BLaER1 (cell line): ENCODE data around the gene SNAPC4.

Source experiments
- H3K27ac ChIP-seq: shearing (Covaris generic); formaldehyde crosslinking; 2 replicates; pipeline ENCODE4 v1.8.1; 2022
- H3K27me3 ChIP-seq: shearing (Covaris generic); formaldehyde crosslinking; 2 replicates; pipeline ENCODE4 v1.8.1; 2022
- H3K36me3 ChIP-seq: shearing (Covaris generic); formaldehyde crosslinking; 2 replicates; pipeline ENCODE4 v1.8.1; 2022
- H3K4me1 ChIP-seq: shearing (Covaris generic); formaldehyde crosslinking; 2 replicates; pipeline ENCODE4 v1.8.1; 2022
- H3K4me2 ChIP-seq: shearing (Covaris generic); formaldehyde crosslinking; 2 replicates; pipeline ENCODE4 v1.8.1; 2022
- H3K4me3 ChIP-seq: shearing (Covaris generic); formaldehyde crosslinking; 2 replicates; pipeline ENCODE4 v1.8.1; 2022
- H3K9ac ChIP-seq: shearing (Covaris generic); formaldehyde crosslinking; 2 replicates; pipeline ENCODE4 v1.8.1; 2022
- H3K9me3 ChIP-seq: shearing (Covaris generic); formaldehyde crosslinking; 2 replicates; pipeline ENCODE4 v1.8.1; 2022
- H4K20me1 ChIP-seq: shearing (Covaris generic); formaldehyde crosslinking; 2 replicates; pipeline ENCODE4 v1.8.1; 2022
- Cebpa-rat ChIP-seq: shearing (Covaris generic); IDR thresholded peaks from 2 replicates; pipeline ENCODE4 v1.8.1; 2022

The SNAPC4 gene

DNA sequence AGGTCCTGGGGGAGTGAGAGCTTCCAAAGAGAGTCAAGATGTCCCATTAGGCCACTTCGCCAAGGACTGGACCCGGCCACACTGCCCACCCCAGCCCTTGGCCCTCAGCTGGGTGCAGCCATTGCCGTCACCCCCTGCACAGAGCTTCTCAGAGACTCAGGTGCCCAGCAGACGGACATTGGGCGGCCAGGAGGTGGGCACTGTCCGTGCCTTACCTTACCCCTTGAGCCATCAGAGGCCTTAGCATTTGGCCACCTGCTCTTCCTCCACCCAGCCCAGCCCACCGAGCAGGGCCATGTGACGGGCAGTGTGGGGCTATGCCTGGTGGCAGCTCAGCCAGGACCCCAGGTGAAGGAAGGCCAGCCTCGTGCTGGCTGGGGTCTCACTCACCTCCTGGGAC lies 33.1 kb downstream of the SNAPC4 start:
- Histone ChIP-seq H3K27me3 (no peaks in the 10 kb centered on the region), H3K4me2 (peak overlapping the region; percentile 66; the same call in 1 of the 2 replicates), H3K27ac (peak overlapping the region; percentile 75), H3K36me3 (peaks cover 29% of the 10 kb centered on the region; the same call in 1 of the 2 replicates), H3K4me1 (peaks cover 87% of the 10 kb centered on the region), H3K9ac (no peak overlapping the region), H3K4me3 (no peak overlapping the region), H4K20me1 (peaks cover 11% of the 10 kb centered on the region), H3K9me3 (no peaks in the 10 kb centered on the region)
- TF ChIP-seq Cebpa-rat: no peak

DNA sequence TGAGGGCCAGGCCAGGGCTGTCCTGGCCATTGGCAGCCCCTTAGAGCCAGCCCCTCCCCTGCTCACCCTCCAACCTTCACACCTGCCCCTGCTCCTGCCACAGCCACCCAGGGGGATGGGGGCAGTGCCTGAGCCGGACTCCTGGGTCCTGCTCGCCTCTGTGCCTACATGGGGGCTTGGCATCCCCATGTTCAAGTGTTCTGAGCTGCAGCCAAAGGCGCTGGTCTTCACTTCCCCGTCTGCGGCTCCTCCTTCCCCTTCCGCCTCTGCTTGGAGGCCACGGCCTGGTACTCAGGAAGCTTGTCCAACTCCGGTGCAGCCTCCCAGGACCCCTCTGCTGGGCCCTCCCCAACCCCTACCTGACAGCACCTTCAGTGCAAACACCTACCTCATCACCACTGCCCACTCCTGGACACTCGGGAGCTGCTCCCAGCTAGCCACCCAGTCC lies 34.2 kb downstream of the SNAPC4 start:
- peaks cover 86% of the 10 kb centered on the region for H3K4me1 ChIP-seq
- H3K9ac ChIP-seq: peak overlapping the region; percentile 45
- no peaks in the 10 kb centered on the region for H3K9me3 ChIP-seq
- peak overlapping the region; percentile 80 for H3K4me2 ChIP-seq
- H3K27me3 ChIP-seq: no peaks in the 10 kb centered on the region
- H3K4me3 ChIP-seq: no peak overlapping the region
- no peak for TF ChIP-seq Cebpa-rat
- H3K36me3 ChIP-seq: peaks cover 36% of the 10 kb centered on the region; the same call in 1 of the 2 replicates
- peak overlapping the region; percentile 75 for H3K27ac ChIP-seq
- peaks cover 22% of the 10 kb centered on the region for H4K20me1 ChIP-seq

DNA sequence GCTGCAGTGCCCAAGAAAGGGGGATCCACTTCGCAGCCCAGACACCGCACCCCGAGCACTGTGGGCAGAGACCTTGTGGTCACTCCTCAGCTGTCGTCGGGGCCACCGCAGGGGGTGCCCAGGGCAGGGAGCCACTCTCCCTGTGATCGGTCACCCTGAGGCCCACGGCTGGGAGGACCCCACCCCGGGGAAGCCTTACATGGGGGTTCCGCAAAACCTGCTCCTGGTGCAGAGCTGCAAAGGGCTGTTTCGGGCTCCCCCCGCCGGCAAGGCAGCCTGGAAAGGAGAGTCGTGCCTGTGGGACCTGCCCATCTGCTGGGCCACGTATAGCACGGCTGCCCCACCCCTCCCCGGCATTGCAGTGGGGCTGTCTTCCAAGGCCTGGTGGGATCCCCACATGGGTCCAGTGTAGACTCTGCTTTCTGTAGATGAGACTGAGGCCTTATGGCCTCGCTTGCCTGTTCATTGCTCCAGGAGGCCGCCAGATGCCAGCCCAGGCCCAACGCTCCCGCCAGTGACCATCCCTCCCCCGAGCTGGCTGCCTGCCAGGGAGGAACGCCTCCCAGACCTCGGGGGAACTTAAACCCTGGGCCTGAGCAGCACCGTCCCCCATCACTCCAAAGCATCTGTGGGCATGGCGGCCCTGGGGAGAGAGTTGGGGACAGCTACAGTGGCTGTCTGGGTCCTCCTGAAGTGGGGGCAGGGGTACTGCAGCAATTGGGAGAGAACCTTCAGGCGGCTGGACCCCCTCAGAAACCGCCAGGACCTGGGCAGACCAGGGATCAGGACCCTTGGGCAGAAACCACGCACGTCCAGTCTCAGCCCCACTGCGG lies 34.8 kb downstream of the SNAPC4 start:
- no peaks in the 10 kb centered on the region for H3K27me3 ChIP-seq
- H3K9me3 ChIP-seq: no peaks in the 10 kb centered on the region
- peak overlapping the region; percentile 45 for H3K9ac ChIP-seq
- peaks cover 32% of the 10 kb centered on the region; the same call in 1 of the 2 replicates for H3K36me3 ChIP-seq
- peaks cover 28% of the 10 kb centered on the region for H4K20me1 ChIP-seq
- peaks cover 80% of the 10 kb centered on the region for H3K4me1 ChIP-seq
- no peak overlapping the region for H3K4me3 ChIP-seq
- peak overlapping the region; percentile 75 for H3K27ac ChIP-seq
- peak overlapping the region; percentile 80 for H3K4me2 ChIP-seq
- no peak for TF ChIP-seq Cebpa-rat

DNA sequence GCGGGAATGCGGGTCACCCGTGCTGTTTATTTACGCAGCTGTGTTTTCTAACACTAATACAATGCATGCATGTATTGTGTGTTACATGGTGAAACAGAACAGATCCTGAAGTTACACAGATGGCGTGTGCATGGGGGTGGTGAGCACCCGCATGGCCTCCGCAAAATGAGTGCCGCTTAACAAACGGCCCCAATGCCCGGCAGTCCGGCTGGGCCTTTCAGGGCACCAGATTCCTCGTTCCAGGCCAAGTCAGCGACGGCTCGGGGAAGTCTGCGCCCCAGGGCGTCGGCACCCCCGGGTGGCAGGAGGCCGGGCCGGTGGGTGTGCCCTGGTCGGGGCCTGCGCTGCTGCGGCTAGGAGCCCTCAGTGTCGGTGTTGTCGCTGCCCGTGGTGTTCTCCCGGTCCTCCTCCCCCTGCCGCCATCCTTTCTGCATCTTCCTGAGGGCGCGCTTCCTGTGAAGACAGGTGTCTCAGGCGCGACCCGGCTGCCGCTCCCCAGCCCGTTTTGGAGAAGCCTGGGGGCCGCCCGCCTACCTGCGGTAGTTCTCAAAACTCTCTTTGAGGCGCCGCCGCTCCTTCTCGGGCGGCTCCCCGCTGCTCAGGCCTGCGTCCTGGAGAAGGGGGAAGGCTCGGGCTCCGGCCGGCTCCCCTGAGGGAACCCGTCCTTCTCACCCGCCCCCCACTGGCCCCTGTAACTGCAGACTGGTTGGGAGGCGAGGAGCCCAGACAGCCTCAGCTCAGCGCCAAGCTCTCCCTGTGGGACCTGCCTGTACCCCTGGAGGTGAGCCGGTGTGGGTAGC lies 35.8 kb downstream of the SNAPC4 start:
- H3K4me1 ChIP-seq: peaks cover 84% of the 10 kb centered on the region
- no peaks in the 10 kb centered on the region for H3K9me3 ChIP-seq
- H3K27me3 ChIP-seq: no peaks in the 10 kb centered on the region
- peaks cover 29% of the 10 kb centered on the region; the same call in 1 of the 2 replicates for H3K36me3 ChIP-seq
- TF ChIP-seq Cebpa-rat: no peak
- peak overlapping the region; percentile 75 for H3K27ac ChIP-seq
- peak overlapping the region; percentile 93; the same call in 1 of the 2 replicates for H3K9ac ChIP-seq
- H4K20me1 ChIP-seq: peaks cover 38% of the 10 kb centered on the region
- peak overlapping the region; percentile 95 for H3K4me3 ChIP-seq
- peak overlapping the region; percentile 80 for H3K4me2 ChIP-seq

DNA sequence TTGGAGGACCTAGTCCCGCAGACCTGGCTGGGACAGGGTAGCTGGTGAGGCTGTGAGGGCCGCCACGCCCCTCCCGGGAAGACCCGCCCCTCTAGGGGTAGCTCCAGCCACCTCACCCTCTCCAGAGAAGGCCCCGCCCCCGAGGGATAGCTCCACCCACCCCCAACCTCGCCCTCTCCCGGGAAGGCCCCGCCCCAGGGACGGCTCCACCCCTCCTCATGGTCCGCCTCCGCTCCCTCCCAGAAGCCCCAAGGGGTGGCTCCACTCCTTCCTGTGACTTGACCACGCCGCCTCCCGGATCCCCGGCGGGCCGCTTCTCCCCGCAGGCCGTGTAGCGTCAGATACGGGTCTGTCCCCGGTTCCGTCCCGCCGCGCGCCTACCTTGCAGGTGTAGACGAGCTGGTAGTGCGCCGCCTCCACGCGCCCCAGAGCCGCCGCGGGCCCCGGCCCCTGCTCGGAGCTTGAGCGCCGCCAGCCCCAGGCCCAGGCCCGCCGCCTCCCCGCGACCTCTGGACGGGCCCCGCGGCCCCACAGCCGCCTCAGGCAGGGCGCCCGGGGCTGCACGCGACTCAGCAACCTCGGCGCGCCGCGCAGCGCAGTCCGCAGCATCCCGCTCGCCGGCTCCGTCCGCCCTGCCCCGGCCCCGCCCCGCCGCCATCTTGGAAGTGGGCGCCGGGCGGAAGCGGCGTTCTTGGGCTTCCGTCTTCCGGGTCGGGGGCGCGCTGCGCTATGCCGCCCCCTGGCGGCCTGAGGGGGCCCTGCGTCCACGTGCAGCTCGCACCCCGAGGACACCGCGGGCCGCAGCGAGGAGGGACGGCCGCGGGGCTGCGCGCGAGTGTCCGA lies 36.6 kb downstream of the SNAPC4 start, which contains the start of gene DNLZ:
Gene DNLZ (minus strand): TSS at position 639 of the 843 bp plus-strand sequence. CDS start 30 bp downstream, at position 609.
- peaks cover 37% of the 10 kb centered on the region for H3K36me3 ChIP-seq
- H3K27ac ChIP-seq: peak within 1 kb of the TSS; percentile 96
- peaks cover 78% of the 10 kb centered on the region for H3K4me1 ChIP-seq
- H3K4me3 ChIP-seq: peak within 1 kb of the TSS; percentile 95
- peaks cover 46% of the 10 kb centered on the region for H4K20me1 ChIP-seq
- no peak for TF ChIP-seq Cebpa-rat
- peak within 1 kb of the TSS; percentile 93 for H3K9ac ChIP-seq
- no peaks in the 10 kb centered on the region for H3K9me3 ChIP-seq
- H3K4me2 ChIP-seq: peak within 1 kb of the TSS; percentile 80
- no peaks in the 10 kb centered on the region for H3K27me3 ChIP-seq

DNA sequence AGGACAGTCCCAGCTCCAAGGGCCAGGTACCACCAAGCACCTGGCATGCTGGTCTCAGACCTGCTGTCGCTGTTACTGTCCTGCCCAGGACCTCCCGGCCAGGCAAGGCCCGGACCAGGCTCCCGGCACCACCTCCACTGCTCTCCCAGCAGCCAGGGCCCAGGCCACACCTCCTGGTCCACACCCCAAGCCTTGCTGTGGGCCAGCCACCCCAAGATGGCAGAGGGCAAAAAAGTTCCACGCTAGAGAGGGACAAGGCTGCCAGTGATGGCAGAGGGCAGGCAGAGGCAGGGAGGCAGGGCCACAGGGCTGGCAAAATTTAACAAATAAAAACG lies 37.6 kb downstream of the SNAPC4 start:
- peak overlapping the region; percentile 38; the same call in 1 of the 2 replicates for H3K9ac ChIP-seq

DNA sequence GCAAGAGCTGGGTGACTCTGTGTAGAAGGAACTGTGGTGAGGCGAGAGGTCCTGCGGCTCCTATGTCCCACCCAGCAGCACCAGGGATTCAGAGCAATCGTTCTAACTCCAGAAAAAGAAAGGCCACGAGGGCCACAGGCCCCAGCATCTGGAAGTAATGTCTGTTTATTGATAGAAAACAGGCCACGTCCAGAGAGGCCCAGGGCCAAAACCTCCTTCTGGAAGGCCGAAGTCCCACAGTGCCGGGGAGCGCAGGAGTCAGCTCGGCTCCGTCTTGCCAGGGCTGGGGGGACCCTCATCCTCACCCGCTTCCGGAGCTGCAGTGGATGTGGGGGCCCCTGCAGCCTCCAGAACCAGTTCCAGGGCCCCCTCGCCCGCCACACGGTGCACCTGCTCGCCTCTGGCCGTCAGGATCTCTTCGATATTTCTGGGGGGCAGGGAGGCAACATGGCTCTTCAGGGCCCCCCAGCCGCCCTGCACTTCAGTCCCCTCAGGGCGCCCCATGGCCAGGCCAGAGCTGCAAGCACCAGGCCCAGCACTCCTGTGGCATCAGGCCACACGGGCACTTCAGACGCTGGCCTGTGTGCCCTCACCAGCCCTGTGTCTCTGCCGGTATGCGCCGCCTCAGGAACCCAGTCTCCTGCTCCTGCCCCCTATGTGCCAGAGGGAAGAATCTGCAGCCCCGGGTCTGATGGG lies 38.1 kb downstream of the SNAPC4 start:
- Histone ChIP-seq H3K4me2 (no peak overlapping the region), H3K4me3 (no peak overlapping the region), H3K9ac (peak overlapping the region; percentile 38; the same call in 1 of the 2 replicates), H3K9me3 (no peaks in the 10 kb centered on the region), H3K27ac (peak overlapping the region; percentile 22; the same call in 1 of the 2 replicates), H4K20me1 (peaks cover 61% of the 10 kb centered on the region), H3K36me3 (peaks cover 51% of the 10 kb centered on the region), H3K4me1 (peaks cover 64% of the 10 kb centered on the region), H3K27me3 (no peaks in the 10 kb centered on the region)
- no peak for TF ChIP-seq Cebpa-rat

More for the DNA sequence above, 37.6 kb downstream of the SNAPC4 start:
- Histone ChIP-seq H3K4me1 (peaks cover 69% of the 10 kb centered on the region), H3K4me2 (peak overlapping the region; percentile 64), H3K27me3 (no peaks in the 10 kb centered on the region), H3K27ac (no peak overlapping the region), H4K20me1 (peaks cover 55% of the 10 kb centered on the region), H3K36me3 (peaks cover 46% of the 10 kb centered on the region), H3K9me3 (no peaks in the 10 kb centered on the region), H3K4me3 (no peak overlapping the region; the same call in 1 of the 2 replicates)
- TF ChIP-seq Cebpa-rat: no peak

DNA sequence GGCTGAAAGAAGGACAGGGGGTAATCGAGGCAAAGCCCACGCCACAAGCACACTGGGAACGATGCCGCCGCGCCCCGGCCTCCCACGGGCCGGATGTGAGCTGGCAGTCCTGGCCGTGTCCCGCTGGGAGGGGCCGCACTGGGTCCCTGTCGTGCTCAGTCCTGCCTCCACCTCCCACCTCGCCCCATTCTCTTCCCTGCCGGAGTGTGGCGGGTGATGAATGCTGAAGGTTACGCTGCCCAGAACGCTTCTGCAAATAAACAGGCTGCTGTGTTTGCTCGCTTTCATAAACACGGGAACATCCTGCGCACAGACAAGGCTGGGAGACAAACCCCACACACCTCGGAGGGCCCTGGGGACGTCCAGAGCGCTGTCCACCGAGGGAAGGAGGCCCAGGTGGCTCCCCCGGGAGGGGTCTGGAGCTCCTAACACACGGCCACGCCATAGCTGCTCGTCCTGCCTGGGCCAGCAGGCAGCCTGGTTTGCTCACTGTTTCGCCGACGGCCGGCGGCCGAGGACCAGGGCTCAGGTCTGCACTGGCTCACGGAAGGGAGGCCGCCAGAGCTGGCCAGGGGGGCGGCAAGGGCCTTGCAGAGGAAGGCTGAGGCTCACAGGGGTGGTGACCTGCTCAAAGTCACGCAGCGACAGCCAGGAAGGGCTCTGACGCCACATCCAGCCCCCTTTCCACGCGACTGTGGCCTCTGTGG lies 38.8 kb downstream of the SNAPC4 start:
- Histone ChIP-seq H3K27ac (0 out of 2 replicates have a peak overlapping the region, but pooled peaks have one; percentile 22), H3K4me2 (no peak overlapping the region), H3K27me3 (no peaks in the 10 kb centered on the region), H3K36me3 (peaks cover 54% of the 10 kb centered on the region), H3K9me3 (no peaks in the 10 kb centered on the region), H3K4me3 (no peak overlapping the region), H3K9ac (0 out of 2 replicates have a peak overlapping the region, but pooled peaks have one; percentile 38), H4K20me1 (peaks cover 68% of the 10 kb centered on the region), H3K4me1 (peaks cover 57% of the 10 kb centered on the region)
- no peak for TF ChIP-seq Cebpa-rat
